LNCaP clone FGC (cell line): Measurements from ENCODE around the gene MAP1LC3B2.
"Not testable (repeated sequence)": the region's sequence is repeated elsewhere in the genome, so short reads cannot be mapped to it uniquely, and the experiment has no call there.

ENCODE experiments used
- DNase-seq: peaks from one replicate; pipeline ENCODE4 v3.0.0-alpha.2; 2011; ENCODE audit warnings: low read depth
- H3K4me3 ChIP-seq: 2 replicates; pipeline ENCODE4 v1.5.1; 2011; ENCODE audit warnings: mild to moderate bottlenecking, low read depth, low read length, control low read depth
- CTCF ChIP-seq: IDR thresholded peaks from 2 replicates; pipeline ENCODE4 v1.5.1; 2012; ENCODE audit warnings: mild to moderate bottlenecking; ENCODE audit not compliant: control insufficient read depth, insufficient read depth; ENCODE audit errors: extremely low read depth

The MAP1LC3B2 gene

DNA sequence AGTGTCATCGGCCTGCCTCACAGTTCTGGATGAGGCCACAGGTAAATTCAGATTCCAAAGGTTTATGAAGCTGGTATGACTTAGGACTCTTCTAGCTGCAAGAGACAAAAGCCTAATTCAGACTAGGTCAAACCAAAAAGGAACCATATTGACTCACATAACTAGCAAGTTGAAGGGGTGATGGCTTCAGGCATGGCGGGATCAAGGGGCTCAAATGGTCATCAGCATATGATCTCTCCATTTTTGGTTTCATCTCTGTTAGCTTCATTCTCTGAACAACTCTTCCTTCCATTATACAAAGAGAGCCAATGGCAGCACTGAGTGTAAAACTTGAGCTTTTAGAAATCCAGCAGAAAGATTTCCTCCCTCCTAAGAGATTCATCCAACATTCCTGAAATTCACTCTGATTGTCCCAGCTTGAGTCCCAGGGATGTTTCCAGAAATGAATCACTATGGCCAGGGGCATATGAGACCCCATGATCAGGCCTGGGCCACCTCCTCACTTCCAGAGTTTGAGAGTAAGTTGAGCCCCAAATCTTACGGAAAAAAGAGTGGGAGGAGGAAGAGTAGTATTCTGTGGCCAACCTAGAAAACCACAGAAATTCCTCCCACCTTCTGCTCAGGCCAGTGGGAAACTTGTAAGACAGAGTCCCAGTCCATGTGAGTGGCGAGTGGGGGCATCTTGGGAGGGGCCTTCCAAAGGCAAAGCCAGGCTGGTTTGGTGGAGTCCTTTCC is 2.0 kb upstream of the MAP1LC3B2 start:
- no peak overlapping the region for H3K4me3 ChIP-seq
- DNase-seq, result no peak
- no peak for TF ChIP-seq CTCF

DNA sequence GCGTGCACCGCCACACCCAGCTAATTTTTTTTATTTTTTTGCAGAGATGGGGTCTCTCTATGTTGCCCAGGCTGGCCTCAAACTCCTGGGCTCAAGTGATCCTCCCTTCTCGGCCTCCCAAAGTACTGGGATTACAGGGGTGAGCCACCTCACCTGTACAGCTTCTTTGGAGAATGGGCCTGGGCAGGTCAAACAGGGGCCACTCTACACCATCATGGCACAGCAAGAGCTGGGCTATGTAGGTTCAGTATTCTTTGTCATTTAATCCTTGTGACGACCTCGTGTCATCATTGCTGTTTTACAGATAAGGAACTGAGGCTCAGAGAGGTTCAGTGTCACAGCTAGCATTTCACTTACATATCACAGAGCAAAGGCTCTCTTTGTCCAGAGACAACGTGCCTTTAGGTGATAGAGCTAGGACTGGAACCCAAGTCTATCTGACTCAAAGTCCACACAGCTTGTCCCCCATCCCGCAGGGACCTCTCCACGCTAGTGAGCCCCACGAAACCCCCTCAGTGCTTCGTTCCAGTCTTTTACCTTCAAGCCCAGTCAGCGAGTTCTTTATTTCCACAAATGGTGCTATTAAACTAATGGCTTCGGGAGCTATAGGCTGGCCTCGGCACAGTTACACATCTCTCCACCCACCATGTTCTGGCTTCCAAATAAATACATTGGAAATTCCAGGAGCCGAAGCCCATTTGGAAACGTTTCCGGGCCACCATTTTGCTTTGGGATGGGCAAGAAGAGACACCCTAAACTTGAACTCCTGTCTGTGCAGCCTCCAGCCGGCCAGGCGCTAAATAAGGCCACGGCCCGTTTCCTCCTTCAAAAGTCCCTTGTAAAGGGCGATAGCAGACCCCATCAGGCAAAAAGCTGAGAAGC is 660 bp upstream of the MAP1LC3B2 start:
- no peak for TF ChIP-seq CTCF
- no peak overlapping the region for H3K4me3 ChIP-seq
- DNase-seq, result no peak

DNA sequence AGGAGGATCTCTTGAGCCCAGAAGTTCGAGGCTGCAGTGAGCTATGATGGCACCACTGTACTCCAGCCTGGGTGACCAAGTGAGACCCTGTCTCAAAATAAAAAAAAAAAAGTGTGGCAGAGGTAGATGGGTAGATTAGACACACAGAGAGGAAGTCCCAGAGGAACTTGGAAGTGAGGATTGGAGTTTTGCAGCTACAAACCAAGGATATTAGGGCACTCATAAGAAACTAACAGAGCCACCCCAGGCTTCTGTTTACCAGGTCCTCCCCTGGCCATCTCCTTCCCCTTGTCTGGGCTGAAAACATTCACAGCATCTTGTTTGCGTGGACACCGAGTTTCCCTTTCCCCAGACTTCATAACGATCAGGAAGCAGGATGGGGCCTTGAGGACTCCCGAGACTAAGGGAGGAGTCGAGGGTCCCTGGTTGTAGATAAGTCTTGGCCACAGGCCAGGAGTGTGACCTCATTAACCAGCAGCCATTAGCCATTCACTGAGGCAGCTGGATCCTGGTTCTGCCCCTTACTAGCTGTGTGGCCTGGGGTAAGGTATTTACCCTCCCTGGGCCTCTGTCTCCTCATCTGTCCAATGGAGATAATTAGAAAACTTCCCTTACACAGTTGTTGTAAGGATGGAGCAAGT is 2.1 kb downstream of the MAP1LC3B2 start:
- no peak for TF ChIP-seq CTCF
- H3K4me3 ChIP-seq, result no peak overlapping the region
- DNase-seq, result no peak

DNA sequence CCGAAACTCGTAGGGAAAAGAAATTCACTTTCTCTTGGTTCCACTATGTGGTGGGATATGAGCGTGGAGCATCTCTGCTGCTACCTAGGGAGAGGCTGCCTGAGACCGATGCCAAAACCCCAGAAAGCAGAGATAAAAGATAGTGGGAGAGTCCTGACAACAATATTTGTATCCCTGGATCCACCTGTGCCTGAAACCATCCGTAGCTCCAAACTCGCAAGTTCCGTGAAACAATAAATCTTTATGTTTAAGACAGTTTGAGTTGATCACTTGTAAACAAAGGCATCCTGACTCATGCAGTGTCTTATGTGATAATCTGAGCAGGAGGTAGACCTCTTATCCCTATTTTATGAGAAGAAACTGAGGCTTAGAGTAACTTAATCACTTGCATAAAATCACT is 2.9 kb downstream of the MAP1LC3B2 start:
- H3K4me3 ChIP-seq, result no peak overlapping the region
- no peak for TF ChIP-seq CTCF
- no peak for DNase-seq

- no peak for DNase-seq
- TF ChIP-seq CTCF, result no peak
- no peak overlapping the region for H3K4me3 ChIP-seq
Measured at GRCh38 chr12:116563262-116563661, 4.1 kb downstream of the MAP1LC3B2 start.

DNA sequence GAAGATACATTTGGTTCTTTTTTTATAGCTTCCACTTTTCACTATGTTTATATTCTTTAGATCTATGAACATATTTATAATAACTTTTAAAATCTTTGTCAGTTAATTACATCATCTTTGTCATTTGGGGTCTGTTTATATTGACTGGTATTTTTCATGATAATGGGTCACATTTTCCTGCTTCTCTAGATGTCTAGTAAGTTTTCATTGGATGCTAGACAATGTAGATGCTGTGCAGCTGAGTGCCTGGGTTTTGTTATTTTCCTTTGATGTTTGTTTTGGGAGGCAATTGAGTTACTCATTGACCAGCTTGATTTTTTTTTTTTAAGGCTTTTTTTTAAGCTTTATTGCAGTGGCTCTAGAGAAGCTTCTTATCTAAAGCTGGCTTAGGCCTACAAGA is 4.9 kb downstream of the MAP1LC3B2 start:
- TF ChIP-seq CTCF, result no peak

GRCh38 chr12:116565221-116565620 is 6.0 kb downstream of the MAP1LC3B2 start:
- DNase-seq, H3K4me3 ChIP-seq: not testable (repeated sequence)

More for the DNA sequence above, 4.9 kb downstream of the MAP1LC3B2 start:
- no peak overlapping the region for H3K4me3 ChIP-seq
- DNase-seq, result no peak
